Measurements from ENCODE around the gene EGFL8.

EGFL8 gene

DNA sequence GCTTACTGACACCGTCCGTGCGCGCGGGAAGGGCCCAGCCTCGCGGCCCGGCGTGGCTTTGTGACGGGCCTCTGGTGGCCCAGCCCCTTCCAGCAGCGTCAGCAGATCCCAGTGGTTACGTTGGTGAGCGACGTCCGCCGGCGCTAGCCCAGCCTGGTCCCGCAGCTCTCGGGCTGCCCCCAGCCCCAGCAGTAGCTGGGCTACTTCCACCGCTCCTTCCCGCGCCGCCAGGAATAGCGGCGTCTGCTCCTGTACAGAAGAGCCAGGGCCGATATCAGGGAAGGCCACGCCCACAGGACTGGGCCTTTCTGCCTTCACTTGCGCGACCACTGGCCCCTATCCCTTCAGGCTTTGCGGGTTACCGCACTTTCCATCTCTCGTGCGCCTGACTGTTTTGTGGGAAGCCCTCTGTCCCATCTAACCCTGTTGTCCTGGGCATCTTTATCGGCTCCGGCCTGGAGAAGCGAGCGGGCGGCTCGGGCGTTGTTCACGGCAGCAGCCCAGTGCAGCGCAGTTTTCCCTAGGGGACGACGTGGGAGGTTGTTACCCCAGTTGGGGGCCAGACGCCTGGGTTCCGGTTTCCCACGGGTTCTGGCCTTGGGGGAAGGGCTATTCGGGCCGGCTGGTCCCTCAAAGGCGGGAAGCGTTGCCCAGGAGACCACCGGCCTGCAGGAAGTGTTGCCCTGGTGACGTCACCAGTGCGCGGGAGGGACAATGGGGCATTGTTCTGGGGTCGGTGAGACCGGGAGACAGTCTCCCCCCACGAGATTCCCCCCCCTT lies 31.7 kb downstream of the EGFL8 start:
- peak; percentile 91 for DNase-seq
- Histone ChIP-seq H3K27me3 (replicated peaks) (no peaks in the 10 kb centered on the region), H3K27ac (peak overlapping the region; percentile 98), H3K36me3 (replicated peaks) (no peaks in the 10 kb centered on the region), H3K4me3 (ENCODE audit: low read depth, low read length) (peak overlapping the region; percentile 80)
- in situ Hi-C loops (cut with HindIII; ENCODE audit: low pct_ligation_motif_present, low sequenced_read_pairs): no loop called here
- no peak for TF ChIP-seq CTCF (IDR thresholded peaks at IDR 0.05; ENCODE audit: low read depth, low read length, missing control alignments)

GRCh38 chr6:32196682-32197616 lies 32.6 kb downstream of the EGFL8 start:
- H3K36me3 ChIP-seq (replicated peaks): no peaks in the 10 kb centered on the region
- no peak for TF ChIP-seq CTCF (IDR thresholded peaks at IDR 0.05; ENCODE audit: low read depth, low read length, missing control alignments)
- no peaks in the 10 kb centered on the region for H3K27me3 ChIP-seq (replicated peaks)
- H3K27ac ChIP-seq: peak overlapping the region; percentile 98
- no peak for DNase-seq
- in situ Hi-C loops (cut with HindIII; ENCODE audit: low pct_ligation_motif_present, low sequenced_read_pairs): no loop called here
- H3K4me3 ChIP-seq (ENCODE audit: low read depth, low read length): peak overlapping the region; percentile 80

- Histone ChIP-seq H3K27ac (no peak overlapping the region), H3K4me3 (ENCODE audit: low read depth, low read length) (no peak overlapping the region), H3K27me3 (replicated peaks) (no peaks in the 10 kb centered on the region), H3K36me3 (replicated peaks) (no peaks in the 10 kb centered on the region)
- in situ Hi-C loops (cut with HindIII; ENCODE audit: low pct_ligation_motif_present, low sequenced_read_pairs): no loop called here
- no peak for DNase-seq
- no peak for TF ChIP-seq CTCF (IDR thresholded peaks at IDR 0.05; ENCODE audit: low read depth, low read length, missing control alignments)
Measured at GRCh38 chr6:32198345-32198696, 33.9 kb downstream of the EGFL8 start.

DNA sequence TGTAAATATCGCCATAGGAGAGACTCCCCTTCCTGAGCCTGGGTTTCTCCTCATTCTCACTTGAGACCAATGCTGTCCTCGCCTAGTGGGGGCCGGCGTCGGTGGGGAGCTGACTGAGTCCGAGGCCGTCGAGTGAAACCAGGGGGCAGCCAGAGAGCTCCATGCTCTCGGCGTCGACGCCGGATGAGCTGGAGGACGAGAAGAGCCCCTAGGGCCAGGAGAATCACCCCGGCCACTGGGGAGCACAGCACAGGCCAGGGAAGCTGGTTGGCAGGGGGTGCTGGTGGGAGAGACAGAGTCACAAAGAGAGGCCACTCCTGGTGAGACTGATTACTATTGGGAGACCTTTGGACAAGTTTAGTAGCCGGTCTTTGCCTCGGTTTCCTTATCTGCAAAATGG lies 34.5 kb downstream of the EGFL8 start:
- DNase-seq: no peak
- Histone ChIP-seq H3K36me3 (replicated peaks) (no peaks in the 10 kb centered on the region), H3K27me3 (replicated peaks) (no peaks in the 10 kb centered on the region), H3K27ac (no peak overlapping the region), H3K4me3 (ENCODE audit: low read depth, low read length) (no peak overlapping the region)
- in situ Hi-C loops (cut with HindIII; ENCODE audit: low pct_ligation_motif_present, low sequenced_read_pairs): no loop called here
- TF ChIP-seq CTCF (IDR thresholded peaks at IDR 0.05; ENCODE audit: low read depth, low read length, missing control alignments): no peak

GRCh38 chr6:32200711-32201475 lies 36.5 kb downstream of the EGFL8 start:
- no peak overlapping the region for H3K4me3 ChIP-seq (ENCODE audit: low read depth, low read length)
- no peak for TF ChIP-seq CTCF (IDR thresholded peaks at IDR 0.05; ENCODE audit: low read depth, low read length, missing control alignments)
- no peak for DNase-seq
- H3K27me3 ChIP-seq (replicated peaks): no peaks in the 10 kb centered on the region
- in situ Hi-C loops (cut with HindIII; ENCODE audit: low pct_ligation_motif_present, low sequenced_read_pairs): no loop called here
- no peaks in the 10 kb centered on the region for H3K36me3 ChIP-seq (replicated peaks)
- no peak overlapping the region for H3K27ac ChIP-seq
